GM18519 (cell line): Measurements from ENCODE around the gene HOMER2.
"Not testable (repeated sequence)": the region's sequence is repeated elsewhere in the genome, so short reads cannot be mapped to it uniquely, and the experiment has no call there.

ENCODE experiments used
- ATAC-seq: cut with Tn5 transposase; IDR thresholded peaks from one replicate; pipeline ENCODE4 v1.9.1; 2021; ENCODE audit warnings: mild to moderate bottlenecking, moderate library complexity; ENCODE audit not compliant: unreplicated experiment, low FRiP score

Gene HOMER2

DNA sequence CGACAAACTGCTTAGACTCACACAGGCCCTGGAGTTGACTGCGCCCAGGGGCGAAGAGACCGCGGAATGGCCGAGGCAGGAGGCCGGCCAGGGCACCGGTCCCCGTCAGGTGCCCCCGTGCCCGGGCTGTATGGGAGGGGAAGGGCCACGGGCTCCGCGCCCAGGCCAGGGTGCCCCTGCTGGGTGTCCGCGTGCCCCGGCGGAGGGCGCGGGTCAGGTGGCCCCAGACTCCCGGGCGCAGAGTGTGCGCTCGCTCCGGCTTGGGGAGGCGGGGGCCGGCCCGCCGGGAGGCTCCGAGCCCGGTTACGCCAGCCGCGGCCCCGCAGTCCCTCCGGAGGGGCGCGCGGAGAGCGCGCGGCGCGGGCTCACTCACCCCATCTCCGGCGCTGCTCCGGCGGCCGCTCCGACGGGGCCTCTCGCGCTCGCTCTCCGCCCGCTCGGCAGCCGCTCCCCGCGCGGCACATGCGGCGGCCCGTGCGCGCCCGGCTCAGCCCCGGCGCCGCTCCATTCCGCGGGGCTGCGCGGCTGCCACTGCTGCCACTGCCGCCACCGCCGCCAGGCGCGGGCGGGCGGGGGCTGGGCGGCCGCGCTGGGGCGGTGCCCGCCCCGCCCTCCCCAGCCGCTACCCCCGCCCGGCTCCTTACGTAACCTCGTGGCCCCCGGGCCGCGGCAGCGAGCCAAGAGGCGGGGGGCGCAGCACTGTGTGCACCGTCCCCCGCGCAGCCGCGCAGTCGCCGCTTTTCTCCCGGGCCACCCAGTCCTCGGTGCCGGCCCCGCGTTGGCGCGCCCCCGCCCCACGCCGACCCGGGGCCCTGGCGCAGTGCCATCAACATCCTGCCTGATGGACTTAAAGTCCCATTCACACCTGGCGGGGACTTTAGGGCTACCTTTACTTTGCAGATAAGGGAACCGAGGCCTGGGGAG, at the start of gene HOMER2:
HOMER2 (minus strand) TSS at position 563 of the 924 bp plus-strand sequence; CDS start at position 378, 185 bp downstream.
- ATAC-seq, result no peak

DNA sequence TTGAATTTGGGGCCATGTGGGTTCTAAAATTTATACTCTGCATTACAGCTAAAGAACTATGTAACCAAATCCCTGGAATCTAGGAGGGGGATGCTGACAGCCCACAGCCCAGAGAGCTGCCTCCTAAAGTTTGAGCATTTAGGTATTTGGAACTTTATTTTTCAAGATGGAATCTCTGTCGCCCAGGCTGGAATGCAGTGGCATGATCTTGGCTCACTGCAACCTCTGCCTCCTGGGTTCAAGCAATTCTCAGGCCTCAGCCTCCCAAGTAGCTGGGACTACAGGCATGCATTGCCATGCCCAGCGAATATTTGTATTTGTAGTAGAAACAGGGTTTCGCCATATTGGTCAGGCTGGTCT, 48.1 kb upstream of the HOMER2 start:
- not testable (repeated sequence) for ATAC-seq

DNA sequence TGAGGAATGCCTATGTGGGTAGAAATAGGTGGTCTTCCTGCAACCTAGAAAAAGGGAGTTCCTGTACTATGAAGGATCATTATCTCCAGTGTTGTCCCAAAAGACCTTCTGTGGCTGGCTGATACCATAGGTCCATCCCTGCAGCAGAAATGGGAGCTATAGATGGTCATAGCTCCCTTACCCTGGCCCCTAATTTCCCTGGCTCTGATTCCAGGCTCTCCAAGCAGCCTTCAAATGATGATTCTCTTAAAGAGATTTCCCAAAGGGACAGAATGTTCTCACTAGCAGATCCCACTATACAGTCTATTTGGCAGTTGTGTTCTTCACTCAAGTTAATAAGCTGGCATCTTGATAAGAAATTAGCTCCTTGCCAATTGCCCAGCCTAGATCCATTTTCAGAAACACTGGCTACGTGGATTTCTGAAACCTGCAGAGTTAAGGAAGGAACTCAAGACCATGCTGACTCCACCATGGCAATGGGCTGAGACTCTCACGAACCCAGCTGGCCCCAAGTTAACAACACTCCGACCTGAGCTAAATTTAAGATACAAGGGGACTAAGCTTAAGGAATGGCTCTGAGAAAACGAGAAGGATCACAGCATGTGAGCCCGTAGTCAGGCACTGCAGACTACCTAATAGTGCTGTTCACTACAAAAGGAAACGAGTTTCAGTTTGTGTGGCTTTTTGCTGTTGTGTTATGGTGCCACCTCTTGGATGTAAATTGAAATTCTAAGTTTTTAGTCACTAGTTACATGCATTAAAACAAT, 47.6 kb upstream of the HOMER2 start:
- peak; percentile 67 for ATAC-seq

DNA sequence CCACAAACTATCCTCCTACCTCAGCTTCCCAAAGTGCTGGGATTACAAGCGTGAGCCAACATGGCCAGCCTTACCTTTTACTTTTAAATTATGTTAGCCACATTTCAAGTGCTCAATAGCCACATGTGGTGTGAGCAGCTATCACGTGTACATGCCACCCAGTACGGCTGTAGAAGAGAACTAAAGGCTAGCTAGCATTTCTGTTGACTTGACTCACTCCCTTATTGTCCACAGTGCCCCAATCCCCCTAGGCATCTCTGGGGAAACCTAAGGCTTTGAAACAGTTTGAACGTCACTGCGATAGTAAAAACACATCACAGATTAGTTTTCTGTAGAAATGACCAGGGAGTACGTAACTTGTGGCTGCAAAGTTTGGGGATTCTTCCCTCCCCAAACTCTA, 46.9 kb upstream of the HOMER2 start:
- ATAC-seq, result no peak

DNA sequence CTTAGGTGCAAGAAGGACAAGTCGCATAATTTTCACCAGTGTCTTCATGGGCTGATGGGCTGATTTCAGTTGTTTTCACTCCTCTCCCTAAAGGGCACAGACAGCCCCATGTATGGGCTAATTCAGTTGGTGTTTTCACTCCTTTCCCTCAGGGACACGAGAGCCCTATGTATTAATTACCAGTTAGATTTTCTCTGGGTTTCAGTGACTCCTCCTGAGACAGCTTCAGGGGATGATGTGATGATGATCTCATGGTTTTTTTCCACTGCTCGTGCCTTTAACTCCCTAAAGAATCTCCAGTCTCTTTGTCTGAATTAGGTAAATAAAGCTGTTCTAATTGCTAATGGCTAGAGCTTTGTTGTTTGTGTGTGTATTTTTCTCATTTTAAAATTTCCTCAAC, 43.4 kb upstream of the HOMER2 start:
- ATAC-seq, result no peak

DNA sequence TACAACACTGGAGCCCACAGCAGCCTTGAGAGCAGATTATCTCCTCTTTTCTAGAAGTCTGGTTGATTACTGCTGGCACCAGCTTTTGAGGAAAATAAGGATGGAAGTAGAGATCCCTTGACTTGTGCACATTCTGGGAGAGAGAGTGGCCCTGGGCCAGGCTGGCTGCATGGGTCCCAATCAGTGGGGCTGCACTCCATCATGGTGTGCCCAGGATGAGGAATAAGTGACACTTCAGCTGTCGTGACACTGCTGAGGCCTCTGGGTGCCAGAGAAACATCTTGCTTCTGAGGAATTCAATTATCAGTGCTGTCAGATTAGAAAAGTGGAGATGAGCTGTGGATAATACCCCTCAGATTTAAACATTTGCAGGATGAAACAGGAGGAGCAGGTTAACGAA, 42.6 kb upstream of the HOMER2 start:
- no peak for ATAC-seq

DNA sequence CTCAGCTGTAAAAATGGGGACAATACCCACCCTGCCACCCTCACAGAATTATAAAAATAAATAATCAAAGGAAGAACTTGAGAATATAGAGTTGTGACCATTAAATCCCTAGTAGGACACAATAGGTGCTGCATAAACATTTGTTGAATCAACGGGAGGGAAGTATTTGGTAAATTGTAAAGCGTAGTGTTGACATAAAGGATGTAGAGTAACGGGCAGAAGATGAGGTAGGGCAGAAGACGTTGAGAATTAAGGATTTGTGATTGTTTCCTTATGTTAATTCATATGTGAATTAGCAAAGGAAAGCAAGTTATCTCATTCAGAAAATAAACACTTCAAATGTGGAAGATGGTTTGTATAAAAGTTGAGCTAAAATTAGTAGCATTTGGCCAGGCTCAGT, 40.6 kb upstream of the HOMER2 start:
- ATAC-seq, result no peak

DNA sequence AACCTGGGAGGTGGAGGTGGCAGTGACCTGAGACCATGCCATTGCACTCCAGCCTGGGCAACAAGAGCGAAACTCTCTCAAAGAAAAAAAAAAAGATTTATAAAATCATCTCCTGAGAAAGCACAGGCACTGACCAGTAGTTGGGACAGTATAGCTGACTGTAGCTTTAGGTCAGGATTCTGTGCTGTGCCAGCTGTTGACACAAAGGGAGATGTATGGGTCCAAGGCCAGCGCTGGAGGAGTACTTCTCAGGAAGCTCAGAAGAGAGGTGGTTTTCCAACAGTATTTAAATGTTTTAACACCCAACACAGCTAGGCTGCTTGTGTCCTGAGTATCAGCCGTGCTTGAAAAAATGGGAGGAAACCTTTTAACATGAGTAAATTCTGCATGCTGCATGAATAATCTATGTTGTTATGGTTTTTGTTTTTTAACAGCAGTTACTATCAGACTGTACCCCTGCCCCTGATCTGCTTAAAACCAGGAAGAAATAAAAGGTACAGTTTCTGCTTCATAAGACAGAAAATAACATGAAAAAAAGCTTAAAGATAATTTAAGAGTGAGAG, 40.0 kb upstream of the HOMER2 start:
- ATAC-seq, result no peak

DNA sequence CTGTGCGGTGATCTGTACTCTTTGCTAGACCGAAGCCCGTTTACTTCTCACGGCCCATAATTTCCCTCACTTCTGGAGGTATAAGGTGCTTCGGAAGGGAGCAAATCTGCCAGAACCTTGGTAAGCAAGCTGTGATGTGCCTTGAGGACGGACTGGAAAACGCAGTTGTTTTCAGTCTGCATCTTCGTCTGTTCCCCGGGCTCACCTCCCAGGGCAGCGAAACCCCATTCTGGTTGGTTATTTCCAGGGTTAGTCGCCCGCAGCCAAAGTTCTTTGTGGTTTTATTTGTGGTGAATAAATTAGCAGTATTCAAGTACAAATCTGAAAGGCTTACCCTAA, 33.9 kb upstream of the HOMER2 start:
- ATAC-seq, result no peak

DNA sequence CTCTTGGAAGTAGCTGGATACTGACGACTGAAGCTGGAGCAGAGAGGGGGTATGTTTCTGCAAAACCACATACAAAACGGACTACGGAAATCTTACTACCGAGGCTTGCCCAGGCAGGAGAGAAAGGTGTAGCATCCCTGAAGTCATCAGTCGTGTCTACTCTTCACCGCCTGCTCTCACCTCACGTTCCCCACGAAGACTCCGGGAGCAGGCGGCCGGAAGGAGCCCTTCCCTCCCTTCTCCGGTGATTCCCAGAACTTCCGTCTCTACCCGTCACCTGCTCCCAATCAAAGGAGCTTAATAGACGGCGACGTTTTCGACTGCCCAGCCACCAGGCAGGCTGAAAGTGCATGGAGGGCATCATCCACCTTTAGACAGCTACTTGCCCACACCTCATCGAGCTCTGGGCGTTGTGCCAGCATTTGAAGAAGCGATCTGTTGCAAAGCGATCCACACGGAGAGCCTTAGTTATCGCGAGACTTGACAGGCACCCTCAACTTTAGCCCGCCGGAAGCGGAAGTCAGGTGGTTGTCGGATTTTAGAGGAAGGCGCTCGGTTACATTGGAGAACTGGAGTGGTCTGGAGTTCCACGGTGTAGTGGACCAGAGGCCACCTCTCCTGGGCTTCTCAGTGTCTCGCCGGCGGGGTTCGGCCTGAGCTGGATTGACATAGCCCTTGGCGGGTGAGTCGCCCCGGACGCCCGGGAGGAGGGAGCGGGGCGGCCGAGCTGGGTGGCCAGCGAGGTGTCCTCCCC, 33.3 kb upstream of the HOMER2 start, which contains the start of gene RAMAC:
RAMAC (plus strand) TSS at position 523 of the 754 bp plus-strand sequence. CDS start 2,809 bp downstream, outside the sequence.
- peak; percentile 88 for ATAC-seq

DNA sequence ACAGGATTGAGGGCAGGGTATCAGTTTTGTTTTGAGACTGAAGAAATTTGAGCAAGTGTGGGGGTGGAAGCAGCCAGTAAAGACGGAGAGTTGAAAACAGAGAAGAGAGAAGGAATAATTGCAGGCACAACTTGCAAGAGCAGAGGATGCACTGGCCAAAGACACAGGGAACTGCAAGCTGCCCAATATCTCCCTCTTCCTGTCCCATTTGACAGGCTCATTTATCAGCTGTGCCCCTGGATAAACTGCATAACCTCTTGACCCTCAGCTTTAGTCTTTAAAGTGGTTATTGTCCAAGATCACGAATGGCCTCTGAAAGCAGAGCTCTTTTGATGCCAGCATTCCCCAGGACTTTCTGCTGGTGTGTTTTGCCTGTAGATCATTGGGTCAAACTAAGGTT, 28.5 kb upstream of the HOMER2 start:
- no peak for ATAC-seq

DNA sequence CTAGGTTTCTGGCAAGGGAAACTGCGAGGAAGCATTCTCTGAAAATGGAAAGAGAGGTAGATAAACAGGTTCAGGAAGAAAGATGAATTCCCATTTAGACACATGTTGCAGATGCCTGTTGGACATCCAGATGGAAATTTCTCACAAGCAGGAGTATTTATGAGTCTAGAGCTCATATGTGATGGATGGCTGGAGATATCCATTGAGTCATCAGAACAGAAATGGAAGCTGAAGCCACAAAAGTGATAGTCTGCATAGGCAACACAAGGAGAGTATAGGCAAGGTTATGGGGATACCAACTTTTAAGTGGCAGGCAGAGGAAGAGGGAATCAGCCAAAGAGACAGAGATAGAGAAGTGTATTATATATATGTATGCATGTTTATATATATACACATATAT, 27.2 kb upstream of the HOMER2 start:
- ATAC-seq, result no peak

DNA sequence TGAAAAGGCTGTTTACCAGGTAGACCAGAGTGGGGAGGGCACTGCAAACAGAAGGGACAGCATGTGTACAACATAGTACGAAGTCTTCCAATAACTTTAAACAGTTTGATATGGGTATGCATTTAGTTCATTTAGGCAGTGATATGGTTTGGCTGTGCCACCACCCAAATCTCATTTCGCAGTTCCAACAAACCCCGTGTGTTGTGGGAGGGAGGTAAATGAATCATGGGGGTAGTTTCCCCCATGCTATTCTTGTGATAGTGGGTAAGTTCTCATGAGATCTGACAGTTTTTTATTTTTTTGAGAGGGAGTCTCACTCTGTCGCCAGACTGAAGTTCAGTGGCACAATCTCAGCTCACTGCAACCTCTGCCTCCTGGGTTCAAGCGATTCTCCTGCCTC, 25.9 kb upstream of the HOMER2 start:
- ATAC-seq, result no peak

DNA sequence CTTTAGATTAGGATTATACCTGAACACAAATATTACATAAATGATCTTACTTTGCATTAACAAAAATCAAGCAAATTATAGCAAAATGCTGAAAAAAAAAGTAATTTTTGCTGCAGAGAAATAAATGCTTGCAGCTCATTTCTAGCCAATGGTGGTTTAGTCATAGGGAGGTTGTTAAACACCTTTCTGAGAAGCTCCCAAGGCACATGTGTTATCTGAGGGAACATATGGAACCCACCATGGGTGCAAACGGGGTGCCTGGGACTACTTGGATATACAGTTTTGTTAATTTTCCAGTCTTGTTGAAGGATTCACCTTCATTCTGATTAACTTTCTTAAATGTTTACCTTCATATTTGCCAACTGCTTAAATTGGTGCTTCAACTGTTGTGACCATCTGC, 24.6 kb upstream of the HOMER2 start:
- ATAC-seq, result no peak

DNA sequence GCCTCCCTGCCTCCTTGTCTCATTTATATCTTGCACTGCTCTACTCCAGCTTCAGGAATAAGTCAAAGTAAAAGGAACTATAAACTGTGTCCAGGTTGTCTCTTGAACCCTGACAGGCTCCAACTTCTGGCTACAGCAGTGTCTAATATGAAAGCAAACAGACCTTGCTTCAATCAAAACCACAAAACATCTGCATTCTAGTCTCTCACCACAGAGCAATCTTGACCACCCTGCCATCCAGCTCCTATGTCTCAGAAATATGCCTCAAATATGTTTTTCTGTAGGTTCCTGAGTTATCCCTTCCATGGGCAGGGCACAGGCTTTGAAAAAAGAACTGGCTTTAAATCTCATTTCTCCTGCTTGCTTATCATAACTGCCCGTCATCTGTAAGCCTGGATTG, 20.5 kb upstream of the HOMER2 start:
- ATAC-seq, result no peak

DNA sequence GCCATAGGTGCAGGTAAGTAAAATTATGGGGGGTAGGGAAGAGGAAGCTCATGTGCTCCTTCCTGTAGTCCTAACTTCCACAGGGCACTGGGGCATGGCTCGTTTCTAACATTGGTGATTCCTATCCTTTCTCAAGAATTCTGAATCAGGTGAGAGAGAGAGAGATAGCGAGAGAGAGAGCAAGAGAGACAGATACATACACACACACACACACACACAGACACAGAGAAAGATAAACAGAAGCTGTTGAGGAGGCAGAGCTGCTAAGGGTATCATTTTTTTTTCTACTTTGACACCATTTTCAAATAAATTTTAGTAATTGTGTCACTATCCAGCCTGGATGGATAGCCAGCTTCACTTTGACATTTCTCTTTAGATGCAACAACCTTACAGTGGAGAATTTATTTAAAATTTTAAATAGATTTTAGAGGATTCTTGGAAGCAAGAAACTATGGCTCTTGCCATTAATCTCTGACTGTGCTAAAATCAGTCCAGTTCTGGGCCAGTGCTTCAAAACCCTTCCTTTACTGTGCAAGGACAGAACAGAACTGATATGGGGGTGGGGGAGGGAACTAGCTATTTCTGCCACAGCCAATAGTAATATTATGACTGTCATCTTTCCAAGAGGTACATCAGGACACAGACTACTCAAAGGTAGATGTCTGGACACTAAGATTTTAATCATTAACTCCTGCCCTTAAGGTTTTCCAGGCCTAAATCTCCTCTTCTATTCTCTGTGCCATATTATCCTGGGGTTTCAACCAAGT, 18.9 kb upstream of the HOMER2 start:
- no peak for ATAC-seq

DNA sequence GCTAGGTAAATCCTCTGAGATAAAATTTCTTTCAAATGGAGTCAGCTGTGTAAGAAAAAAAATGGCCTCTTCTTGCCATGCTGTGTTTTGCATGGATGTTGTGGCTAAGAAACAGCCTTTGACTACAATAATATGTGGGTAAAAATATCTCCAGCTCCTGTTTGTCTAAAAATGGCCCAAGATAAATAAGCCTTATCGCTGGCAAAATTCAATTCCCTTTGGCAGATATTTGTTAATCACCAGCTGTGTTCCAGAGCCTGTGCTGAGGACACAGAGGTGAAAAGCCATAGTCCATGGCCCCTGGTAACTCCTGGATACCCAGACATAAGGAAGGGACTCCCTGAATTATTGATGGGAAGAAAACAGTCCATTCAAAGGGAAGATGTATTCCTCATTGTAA, 18.2 kb upstream of the HOMER2 start:
- no peak for ATAC-seq

DNA sequence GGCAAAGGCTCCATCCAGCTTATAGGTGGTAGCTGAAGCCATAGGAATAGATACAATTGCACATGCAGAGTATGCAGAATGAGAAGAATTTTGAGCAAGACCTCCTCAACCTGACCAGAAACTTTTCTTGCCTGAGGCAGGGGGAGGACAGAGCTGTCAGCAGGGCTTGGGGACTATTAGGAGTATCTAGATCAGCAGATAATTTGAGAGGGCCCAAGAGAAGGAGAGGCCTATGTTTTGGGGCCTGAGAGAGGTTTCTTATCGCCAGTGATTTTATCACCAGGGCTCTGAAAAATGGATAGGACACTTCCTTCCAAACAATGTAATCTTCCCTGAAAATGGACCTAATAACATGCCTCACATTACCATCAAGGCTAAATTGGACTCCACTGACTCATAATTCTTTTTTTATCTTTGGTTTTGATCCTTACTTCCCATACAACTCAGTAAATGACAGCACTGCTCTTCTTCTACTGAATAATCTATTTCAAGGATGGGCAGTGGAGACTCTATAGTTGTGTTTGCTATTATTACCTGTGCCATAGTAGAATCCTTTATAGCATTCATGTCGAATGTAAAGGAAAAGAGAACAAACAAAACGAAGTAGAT, 17.7 kb upstream of the HOMER2 start:
- no peak for ATAC-seq

DNA sequence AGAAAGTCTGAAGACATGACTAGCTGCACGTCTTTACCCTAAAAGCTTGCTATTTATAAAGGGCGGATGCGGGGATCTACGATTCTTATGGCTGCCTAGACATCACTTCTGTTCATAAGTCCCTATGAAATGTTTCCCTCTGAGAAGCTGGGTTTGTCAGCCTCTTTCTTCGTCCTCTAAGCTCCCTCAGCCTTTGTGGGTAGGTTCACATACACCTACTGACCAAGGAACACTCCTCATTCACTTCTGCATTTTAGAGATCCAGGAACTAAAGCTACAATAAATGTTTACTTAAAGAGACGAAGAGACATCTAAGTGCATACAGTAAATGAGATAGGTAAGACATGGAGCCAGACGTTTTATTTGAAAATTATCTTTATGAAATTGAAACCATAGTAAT, 16.8 kb upstream of the HOMER2 start:
- ATAC-seq, result no peak

DNA sequence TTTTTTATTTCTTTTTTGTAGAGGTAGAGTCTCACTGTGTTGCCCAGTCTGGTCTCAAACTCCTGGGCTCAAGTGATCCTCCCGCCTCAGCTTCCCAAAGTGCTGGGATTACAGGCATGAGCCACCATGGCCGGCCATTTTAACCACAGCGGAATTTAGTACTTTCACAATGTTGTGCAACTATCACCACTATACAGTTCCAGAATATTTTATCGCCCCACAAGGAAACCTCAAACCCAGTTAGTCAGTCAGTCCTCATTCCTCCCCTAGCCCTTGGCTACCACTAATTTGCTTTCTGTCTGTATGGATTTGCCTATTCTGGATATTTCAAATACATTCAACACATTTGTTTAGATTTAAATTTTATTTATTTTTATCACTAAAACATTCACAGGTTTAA, 15.5 kb upstream of the HOMER2 start:
- no peak for ATAC-seq
